ENCODE results near the gene SLAMF1. TPM values are rescaled to one million over a fixed set of nuclear protein-coding genes. Genes with fewer than 3 reads are reported as not detected.

The SLAMF1 gene
- total and polyA plus RNA-seq, 9 of the 15 experiments (the other 6 are each of a cell fraction or from before 2014, with no cell fraction given) = 0.04 to 0.17 (median 0.11) TPM; not detected in 4

- TF ChIP-seq CHAMP1 (IDR thresholded peaks at IDR 0.05) (no peak), KAT2B (IDR thresholded peaks at IDR 0.05; ENCODE audit: low read depth, low read length) (no peak), NR2C2 (CRISPR knock-in tag; IDR thresholded peaks at IDR 0.05) (no peak), NR2C2 (tag; IDR thresholded peaks at IDR 0.05) (no peak), ZNF212 (CRISPR knock-in tag; IDR thresholded peaks at IDR 0.05) (no peak), SRF (CRISPR knock-in tag; IDR thresholded peaks at IDR 0.05) (no peak), E4F1 (CRISPR knock-in tag; IDR thresholded peaks at IDR 0.05; ENCODE audit: borderline replicate concordance) (no peak), ZNF197 (CRISPR knock-in tag; IDR thresholded peaks at IDR 0.05; ENCODE audit: low read depth) (no peak), RBM25 (IDR thresholded peaks at IDR 0.05; ENCODE audit: low read depth, low read length, severe bottlenecking) (no peak), JUNB (CRISPR knock-in tag; conservative IDR thresholded peaks at IDR 0.05) (no peak), CTBP1 (IDR thresholded peaks at IDR 0.05; ENCODE audit: borderline replicate concordance) (peak; percentile 90), ESRRA (IDR thresholded peaks at IDR 0.05; ENCODE audit: borderline replicate concordance, low read depth) (no peak; the same call in 1 of the 2 replicates), NFRKB (IDR thresholded peaks at IDR 0.05; ENCODE audit: low read depth) (no peak), ZZZ3 (IDR thresholded peaks at IDR 0.05) (no peak), POLR2G (IDR thresholded peaks at IDR 0.05; ENCODE audit: low read depth, low read length) (no peak), ZBTB1 (CRISPR knock-in tag; IDR thresholded peaks at IDR 0.05; ENCODE audit: borderline replicate concordance, low read depth) (no peak), CHD2 (IDR thresholded peaks at IDR 0.05; ENCODE audit: low read depth, low read length) (no peak), KLF16 (IDR thresholded peaks at IDR 0.05) (peak; percentile 69), SIN3B (IDR thresholded peaks at IDR 0.05; ENCODE audit: low read depth) (no peak), TRIM25 (IDR thresholded peaks at IDR 0.05; ENCODE audit: borderline replicate concordance) (no peak), ZSCAN32 (CRISPR knock-in tag; IDR thresholded peaks at IDR 0.05) (no peak), TEAD4 (IDR thresholded peaks at IDR 0.05; ENCODE audit: low read length) (peak; percentile 89), TEAD4 (CRISPR knock-in tag; IDR thresholded peaks at IDR 0.05; ENCODE audit: borderline replicate concordance) (no peak)
These were observed 20.1 kb downstream of the SLAMF1 start (continued) for GRCh38 chr1:160626509-160627342.
